Astrocyte (in vitro differentiated cells and primary cell): ENCODE data around the gene LZTS2.

Experiments used
- CTCF ChIP-seq: IDR thresholded peaks from 2 replicates; pipeline ENCODE4 v1.5.1; 2011; ENCODE audit warnings: low read depth, mild to moderate bottlenecking, inconsistent platforms, low read length, moderate library complexity; ENCODE audit not compliant: insufficient read depth
- EZH2 ChIP-seq: IDR thresholded peaks from 2 replicates; pipeline ENCODE4 v1.6.1; 2012; ENCODE audit warnings: mild to moderate bottlenecking, low read length, inconsistent platforms; ENCODE audit not compliant: insufficient read depth

- TF ChIP-seq CTCF, result no peak
- no peak for TF ChIP-seq EZH2
Measured at GRCh38 chr10:100995181-100995580, 4.4 kb upstream of the LZTS2 start.
